ENCODE results near the gene SCEL. TPM values are rescaled to one million over a fixed set of nuclear protein-coding genes. Genes with fewer than 3 reads are reported as not detected.

Gene SCEL
- total and polyA plus RNA-seq, 2 experiments from 2014 or later, result not detected

DNA sequence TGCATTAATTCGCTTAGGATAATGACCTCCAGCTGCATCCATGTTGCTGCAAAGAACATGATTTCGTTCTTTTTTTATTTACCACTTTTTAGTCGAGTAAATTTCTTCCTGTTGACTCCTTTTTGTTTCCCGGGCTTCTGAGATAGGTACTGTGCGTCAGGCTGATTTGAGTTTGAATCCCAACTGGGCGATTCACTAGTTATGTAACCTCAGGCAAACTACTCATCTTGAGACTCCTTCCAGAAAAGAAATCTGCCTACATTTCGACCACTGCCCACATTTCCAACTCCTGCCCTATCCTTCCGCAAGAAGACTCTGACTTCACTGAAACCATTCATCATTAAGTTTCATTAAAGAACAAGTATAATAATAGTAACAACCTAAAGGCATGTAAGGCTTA lies 8.2 kb downstream of the SCEL start:
- Mint-ChIP-seq H3K4me3 (no peak overlapping the region), H3K4me1 (peaks cover 5% of the 10 kb centered on the region), H3K36me3 (ENCODE audit: low read depth) (no peaks in the 10 kb centered on the region), H3K27me3 (ENCODE audit: insufficient read depth, low read depth, poor library complexity) (no peaks in the 10 kb centered on the region), H3K27ac (no peak overlapping the region), H3K9me3 (no peaks in the 10 kb centered on the region)
- ATAC-seq, result no peak
- DNase-seq (ENCODE audit: low spot score), result no peak
- Histone ChIP-seq H3K27ac (ENCODE audit: low read depth) (no peak overlapping the region), H2AFZ (no peak overlapping the region), H3K9me2 (ENCODE audit: insufficient read depth) (peaks cover 5% of the 10 kb centered on the region; the same call in 1 of the 2 replicates), H4K20me1 (replicated peaks; ENCODE audit: insufficient read depth) (no peaks in the 10 kb centered on the region), H3F3A (replicated peaks; ENCODE audit: low read depth) (no peaks in the 10 kb centered on the region), H3K4me1 (ENCODE audit: insufficient read depth) (no peaks in the 10 kb centered on the region), H3K36me3 (ENCODE audit: insufficient read depth) (no peaks in the 10 kb centered on the region), H3K4me3 (no peak overlapping the region), H3K4me2 (no peak overlapping the region), H3K27me3 (ENCODE audit: insufficient read depth) (no peaks in the 10 kb centered on the region), H3K79me2 (replicated peaks; ENCODE audit: insufficient read depth) (no peaks in the 10 kb centered on the region)
- TF ChIP-seq EZH2phosphoT487 (IDR thresholded peaks at IDR 0.05; ENCODE audit: unreplicated experiment) (no peak), NANOG (IDR thresholded peaks at IDR 0.05; ENCODE audit: borderline replicate concordance) (no peak), ZNF114 (CRISPR knock-in tag; IDR thresholded peaks at IDR 0.05) (no peak), EZH2 (IDR thresholded peaks at IDR 0.05; ENCODE audit: low read depth, unreplicated experiment) (no peak), ZNF331 (CRISPR knock-in tag; IDR thresholded peaks at IDR 0.05; ENCODE audit: low read depth) (no peak), JUNB (IDR thresholded peaks at IDR 0.05; ENCODE audit: unreplicated experiment) (no peak), POLR2AphosphoS5 (IDR thresholded peaks at IDR 0.05; ENCODE audit: low read depth) (no peak), CREB1 (CRISPR knock-in tag; IDR thresholded peaks at IDR 0.05; ENCODE audit: low read depth) (no peak), STAT1 (IDR thresholded peaks at IDR 0.05; ENCODE audit: unreplicated experiment) (no peak)
- TF ChIP-seq, protein P1, sequence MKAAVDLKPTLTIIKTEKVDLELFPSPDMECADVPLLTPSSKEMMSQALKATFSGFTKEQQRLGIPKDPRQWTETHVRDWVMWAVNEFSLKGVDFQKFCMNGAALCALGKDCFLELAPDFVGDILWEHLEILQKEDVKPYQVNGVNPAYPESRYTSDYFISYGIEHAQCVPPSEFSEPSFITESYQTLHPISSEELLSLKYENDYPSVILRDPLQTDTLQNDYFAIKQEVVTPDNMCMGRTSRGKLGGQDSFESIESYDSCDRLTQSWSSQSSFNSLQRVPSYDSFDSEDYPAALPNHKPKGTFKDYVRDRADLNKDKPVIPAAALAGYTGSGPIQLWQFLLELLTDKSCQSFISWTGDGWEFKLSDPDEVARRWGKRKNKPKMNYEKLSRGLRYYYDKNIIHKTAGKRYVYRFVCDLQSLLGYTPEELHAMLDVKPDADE (IDR thresholded peaks at IDR 0.05), result no peak
- TF ChIP-seq, protein P2, sequence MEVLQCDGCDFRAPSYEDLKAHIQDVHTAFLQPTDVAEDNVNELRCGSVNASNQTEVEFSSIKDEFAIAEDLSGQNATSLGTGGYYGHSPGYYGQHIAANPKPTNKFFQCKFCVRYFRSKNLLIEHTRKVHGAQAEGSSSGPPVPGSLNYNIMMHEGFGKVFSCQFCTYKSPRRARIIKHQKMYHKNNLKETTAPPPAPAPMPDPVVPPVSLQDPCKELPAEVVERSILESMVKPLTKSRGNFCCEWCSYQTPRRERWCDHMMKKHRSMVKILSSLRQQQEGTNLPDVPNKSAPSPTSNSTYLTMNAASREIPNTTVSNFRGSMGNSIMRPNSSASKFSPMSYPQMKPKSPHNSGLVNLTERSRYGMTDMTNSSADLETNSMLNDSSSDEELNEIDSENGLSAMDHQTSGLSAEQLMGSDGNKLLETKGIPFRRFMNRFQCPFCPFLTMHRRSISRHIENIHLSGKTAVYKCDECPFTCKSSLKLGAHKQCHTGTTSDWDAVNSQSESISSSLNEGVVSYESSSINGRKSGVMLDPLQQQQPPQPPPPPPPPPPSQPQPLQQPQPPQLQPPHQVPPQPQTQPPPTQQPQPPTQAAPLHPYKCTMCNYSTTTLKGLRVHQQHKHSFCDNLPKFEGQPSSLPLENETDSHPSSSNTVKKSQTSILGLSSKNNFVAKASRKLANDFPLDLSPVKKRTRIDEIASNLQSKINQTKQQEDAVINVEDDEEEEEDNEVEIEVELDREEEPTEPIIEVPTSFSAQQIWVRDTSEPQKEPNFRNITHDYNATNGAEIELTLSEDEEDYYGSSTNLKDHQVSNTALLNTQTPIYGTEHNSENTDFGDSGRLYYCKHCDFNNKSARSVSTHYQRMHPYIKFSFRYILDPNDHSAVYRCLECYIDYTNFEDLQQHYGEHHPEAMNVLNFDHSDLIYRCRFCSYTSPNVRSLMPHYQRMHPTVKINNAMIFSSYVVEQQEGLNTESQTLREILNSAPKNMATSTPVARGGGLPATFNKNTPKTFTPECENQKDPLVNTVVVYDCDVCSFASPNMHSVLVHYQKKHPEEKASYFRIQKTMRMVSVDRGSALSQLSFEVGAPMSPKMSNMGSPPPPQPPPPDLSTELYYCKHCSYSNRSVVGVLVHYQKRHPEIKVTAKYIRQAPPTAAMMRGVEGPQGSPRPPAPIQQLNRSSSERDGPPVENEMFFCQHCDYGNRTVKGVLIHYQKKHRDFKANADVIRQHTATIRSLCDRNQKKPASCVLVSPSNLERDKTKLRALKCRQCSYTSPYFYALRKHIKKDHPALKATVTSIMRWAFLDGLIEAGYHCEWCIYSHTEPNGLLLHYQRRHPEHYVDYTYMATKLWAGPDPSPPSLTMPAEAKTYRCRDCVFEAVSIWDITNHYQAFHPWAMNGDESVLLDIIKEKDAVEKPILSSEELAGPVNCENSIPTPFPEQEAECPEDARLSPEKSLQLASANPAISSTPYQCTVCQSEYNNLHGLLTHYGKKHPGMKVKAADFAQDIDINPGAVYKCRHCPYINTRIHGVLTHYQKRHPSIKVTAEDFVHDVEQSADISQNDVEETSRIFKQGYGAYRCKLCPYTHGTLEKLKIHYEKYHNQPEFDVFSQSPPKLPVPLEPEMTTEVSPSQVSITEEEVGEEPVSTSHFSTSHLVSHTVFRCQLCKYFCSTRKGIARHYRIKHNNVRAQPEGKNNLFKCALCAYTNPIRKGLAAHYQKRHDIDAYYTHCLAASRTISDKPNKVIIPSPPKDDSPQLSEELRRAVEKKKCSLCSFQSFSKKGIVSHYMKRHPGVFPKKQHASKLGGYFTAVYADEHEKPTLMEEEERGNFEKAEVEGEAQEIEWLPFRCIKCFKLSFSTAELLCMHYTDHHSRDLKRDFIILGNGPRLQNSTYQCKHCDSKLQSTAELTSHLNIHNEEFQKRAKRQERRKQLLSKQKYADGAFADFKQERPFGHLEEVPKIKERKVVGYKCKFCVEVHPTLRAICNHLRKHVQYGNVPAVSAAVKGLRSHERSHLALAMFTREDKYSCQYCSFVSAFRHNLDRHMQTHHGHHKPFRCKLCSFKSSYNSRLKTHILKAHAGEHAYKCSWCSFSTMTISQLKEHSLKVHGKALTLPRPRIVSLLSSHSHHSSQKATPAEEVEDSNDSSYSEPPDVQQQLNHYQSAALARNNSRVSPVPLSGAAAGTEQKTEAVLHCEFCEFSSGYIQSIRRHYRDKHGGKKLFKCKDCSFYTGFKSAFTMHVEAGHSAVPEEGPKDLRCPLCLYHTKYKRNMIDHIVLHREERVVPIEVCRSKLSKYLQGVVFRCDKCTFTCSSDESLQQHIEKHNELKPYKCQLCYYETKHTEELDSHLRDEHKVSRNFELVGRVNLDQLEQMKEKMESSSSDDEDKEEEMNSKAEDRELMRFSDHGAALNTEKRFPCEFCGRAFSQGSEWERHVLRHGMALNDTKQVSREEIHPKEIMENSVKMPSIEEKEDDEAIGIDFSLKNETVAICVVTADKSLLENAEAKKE (CRISPR knock-in tag; IDR thresholded peaks at IDR 0.05), result no peak
- TF ChIP-seq, protein P3, sequence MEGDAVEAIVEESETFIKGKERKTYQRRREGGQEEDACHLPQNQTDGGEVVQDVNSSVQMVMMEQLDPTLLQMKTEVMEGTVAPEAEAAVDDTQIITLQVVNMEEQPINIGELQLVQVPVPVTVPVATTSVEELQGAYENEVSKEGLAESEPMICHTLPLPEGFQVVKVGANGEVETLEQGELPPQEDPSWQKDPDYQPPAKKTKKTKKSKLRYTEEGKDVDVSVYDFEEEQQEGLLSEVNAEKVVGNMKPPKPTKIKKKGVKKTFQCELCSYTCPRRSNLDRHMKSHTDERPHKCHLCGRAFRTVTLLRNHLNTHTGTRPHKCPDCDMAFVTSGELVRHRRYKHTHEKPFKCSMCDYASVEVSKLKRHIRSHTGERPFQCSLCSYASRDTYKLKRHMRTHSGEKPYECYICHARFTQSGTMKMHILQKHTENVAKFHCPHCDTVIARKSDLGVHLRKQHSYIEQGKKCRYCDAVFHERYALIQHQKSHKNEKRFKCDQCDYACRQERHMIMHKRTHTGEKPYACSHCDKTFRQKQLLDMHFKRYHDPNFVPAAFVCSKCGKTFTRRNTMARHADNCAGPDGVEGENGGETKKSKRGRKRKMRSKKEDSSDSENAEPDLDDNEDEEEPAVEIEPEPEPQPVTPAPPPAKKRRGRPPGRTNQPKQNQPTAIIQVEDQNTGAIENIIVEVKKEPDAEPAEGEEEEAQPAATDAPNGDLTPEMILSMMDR (conservative IDR thresholded peaks at IDR 0.05; ENCODE audit: low read depth in 2 of 2), result no peak
- TF ChIP-seq, protein P4, sequence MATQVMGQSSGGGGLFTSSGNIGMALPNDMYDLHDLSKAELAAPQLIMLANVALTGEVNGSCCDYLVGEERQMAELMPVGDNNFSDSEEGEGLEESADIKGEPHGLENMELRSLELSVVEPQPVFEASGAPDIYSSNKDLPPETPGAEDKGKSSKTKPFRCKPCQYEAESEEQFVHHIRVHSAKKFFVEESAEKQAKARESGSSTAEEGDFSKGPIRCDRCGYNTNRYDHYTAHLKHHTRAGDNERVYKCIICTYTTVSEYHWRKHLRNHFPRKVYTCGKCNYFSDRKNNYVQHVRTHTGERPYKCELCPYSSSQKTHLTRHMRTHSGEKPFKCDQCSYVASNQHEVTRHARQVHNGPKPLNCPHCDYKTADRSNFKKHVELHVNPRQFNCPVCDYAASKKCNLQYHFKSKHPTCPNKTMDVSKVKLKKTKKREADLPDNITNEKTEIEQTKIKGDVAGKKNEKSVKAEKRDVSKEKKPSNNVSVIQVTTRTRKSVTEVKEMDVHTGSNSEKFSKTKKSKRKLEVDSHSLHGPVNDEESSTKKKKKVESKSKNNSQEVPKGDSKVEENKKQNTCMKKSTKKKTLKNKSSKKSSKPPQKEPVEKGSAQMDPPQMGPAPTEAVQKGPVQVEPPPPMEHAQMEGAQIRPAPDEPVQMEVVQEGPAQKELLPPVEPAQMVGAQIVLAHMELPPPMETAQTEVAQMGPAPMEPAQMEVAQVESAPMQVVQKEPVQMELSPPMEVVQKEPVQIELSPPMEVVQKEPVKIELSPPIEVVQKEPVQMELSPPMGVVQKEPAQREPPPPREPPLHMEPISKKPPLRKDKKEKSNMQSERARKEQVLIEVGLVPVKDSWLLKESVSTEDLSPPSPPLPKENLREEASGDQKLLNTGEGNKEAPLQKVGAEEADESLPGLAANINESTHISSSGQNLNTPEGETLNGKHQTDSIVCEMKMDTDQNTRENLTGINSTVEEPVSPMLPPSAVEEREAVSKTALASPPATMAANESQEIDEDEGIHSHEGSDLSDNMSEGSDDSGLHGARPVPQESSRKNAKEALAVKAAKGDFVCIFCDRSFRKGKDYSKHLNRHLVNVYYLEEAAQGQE (IDR thresholded peaks at IDR 0.05; ENCODE audit: unreplicated experiment), result no peak
